Activated naive CD8-positive, alpha-beta T cell treated with anti-CD3 and anti-CD28 coated beads, Interleukin-2, amount 10 ng/mL, durations not matched to agents 7 days and 5 days (primary cell): ENCODE data around the gene TFDP1. TPM values are rescaled to one million over a fixed set of nuclear protein-coding genes. Genes with fewer than 3 reads are reported as not detected.

ENCODE experiments used
- ATAC-seq: fragments of 150-1000 bp; cut with Tn5 transposase; one replicate; pipeline ENCODE4 v1.10.0; 2021; ENCODE audit warnings: low read depth, moderate library complexity
- POLR2A ChIA-PET: fragments of 350-600 bp; sonication (Branson Sonifier 250); formaldehyde crosslinking; loops from one replicate; lab custom pipeline; 2021; ENCODE audit warnings: antibody characterized with exemption; lab: Charles Lee
- DNase-seq: peaks from one replicate; pipeline ENCODE4 v3.0.0; 2021
- H3K27ac Mint-ChIP-seq: one replicate; pipeline ENCODE4 v1.8.0; 2022; ENCODE audit warnings: mild to moderate bottlenecking, mixed read lengths
- H3K27me3 Mint-ChIP-seq: one replicate; pipeline ENCODE4 v1.8.0; 2022; ENCODE audit warnings: mild to moderate bottlenecking, moderate library complexity, mixed read lengths
- H3K36me3 Mint-ChIP-seq: one replicate; pipeline ENCODE4 v1.8.0; 2021; ENCODE audit warnings: mild to moderate bottlenecking, mixed read lengths
- H3K4me1 Mint-ChIP-seq: one replicate; pipeline ENCODE4 v1.8.0; 2021; ENCODE audit warnings: mixed read lengths
- H3K4me3 Mint-ChIP-seq: one replicate; pipeline ENCODE4 v1.8.0; 2022; ENCODE audit warnings: mild to moderate bottlenecking, moderate library complexity, mixed read lengths
- H3K9me3 Mint-ChIP-seq: one replicate; pipeline ENCODE4 v1.8.0; 2021; ENCODE audit warnings: mixed read lengths
- total RNA-seq, 2 experiments: library from RNA; stranded (reverse); gene quantifications; one replicate each; pipeline ENCODE4 v1.2.3, GENCODE V29; 2021

TFDP1 gene
- total RNA-seq, 2 experiments from 2014 or later: 103 to 117 TPM

- POLR2A ChIA-PET: no interaction called here
- H3K27ac Mint-ChIP-seq: no peak overlapping the region
- no peak overlapping the region for H3K4me3 Mint-ChIP-seq
- DNase-seq: no peak
- ATAC-seq: no peak
- peaks cover 6% of the 10 kb centered on the region for H3K4me1 Mint-ChIP-seq
- no peaks in the 10 kb centered on the region for H3K27me3 Mint-ChIP-seq
- peaks cover 36% of the 10 kb centered on the region for H3K36me3 Mint-ChIP-seq
- no peaks in the 10 kb centered on the region for H3K9me3 Mint-ChIP-seq
Measured at GRCh38 chr13:113635048-113635420, 50.5 kb downstream of the TFDP1 start.

DNA sequence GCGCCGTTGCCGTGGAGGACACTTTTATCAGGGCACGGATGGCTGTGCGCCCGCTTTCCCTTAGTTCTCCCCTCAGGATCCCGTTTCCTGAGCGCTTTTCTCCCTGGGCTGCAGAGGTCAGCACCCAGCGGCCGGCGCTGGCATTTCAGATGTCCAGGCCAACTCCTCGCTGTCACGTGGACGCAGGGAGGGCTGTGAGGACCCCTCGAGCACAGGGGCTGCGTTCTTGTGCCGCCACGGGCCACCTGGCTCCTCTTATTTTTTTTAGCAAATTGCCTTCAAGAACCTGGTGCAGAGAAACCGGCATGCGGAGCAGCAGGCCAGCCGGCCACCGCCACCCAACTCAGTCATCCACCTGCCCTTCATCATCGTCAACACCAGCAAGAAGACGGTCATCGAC is 51.2 kb downstream of the TFDP1 start:
- no peak overlapping the region for H3K4me3 Mint-ChIP-seq
- POLR2A ChIA-PET: no interaction called here
- H3K27me3 Mint-ChIP-seq: no peaks in the 10 kb centered on the region
- no peak for ATAC-seq
- H3K9me3 Mint-ChIP-seq: no peaks in the 10 kb centered on the region
- peaks cover 6% of the 10 kb centered on the region for H3K4me1 Mint-ChIP-seq
- DNase-seq: peak; percentile 20
- no peak overlapping the region for H3K27ac Mint-ChIP-seq
- peaks cover 43% of the 10 kb centered on the region for H3K36me3 Mint-ChIP-seq

DNA sequence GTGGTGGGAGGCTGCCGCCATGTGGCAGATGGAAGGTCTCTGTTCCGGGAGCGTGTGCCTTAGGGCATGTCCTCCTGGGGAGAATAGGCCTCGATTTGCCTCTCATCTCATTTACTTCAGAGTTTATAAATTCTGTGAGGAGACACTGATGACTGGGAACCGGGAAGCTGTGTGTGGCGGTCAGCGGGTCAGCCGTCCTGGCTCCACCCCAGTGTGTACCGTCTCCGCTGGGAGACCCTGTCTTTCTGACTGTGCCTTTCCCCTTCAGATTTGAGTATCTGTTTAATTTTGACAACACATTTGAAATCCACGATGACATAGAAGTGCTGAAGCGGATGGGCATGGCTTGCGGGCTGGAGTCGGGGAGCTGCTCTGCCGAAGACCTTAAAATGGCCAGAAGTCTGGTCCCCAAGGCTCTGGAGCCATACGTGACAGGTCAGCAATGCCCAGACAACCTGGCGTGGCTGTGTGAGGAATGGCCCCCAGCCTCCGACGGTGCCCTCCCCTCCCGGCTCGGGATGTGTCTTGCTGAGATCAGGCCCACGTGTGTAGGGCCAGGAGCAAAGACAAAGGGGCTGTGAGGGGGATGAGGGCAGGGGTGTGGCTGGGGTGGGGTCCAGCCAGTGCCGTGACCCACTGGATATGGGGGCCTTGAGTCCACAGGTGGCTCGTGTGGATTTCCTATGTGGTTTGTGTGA is 51.9 kb downstream of the TFDP1 start:
- peaks cover 46% of the 10 kb centered on the region for H3K36me3 Mint-ChIP-seq
- peaks cover 6% of the 10 kb centered on the region for H3K4me1 Mint-ChIP-seq
- no peak overlapping the region for H3K27ac Mint-ChIP-seq
- no peaks in the 10 kb centered on the region for H3K27me3 Mint-ChIP-seq
- DNase-seq (peak; percentile 14), ATAC-seq (no peak)
- POLR2A ChIA-PET: no interaction called here
- no peaks in the 10 kb centered on the region for H3K9me3 Mint-ChIP-seq
- H3K4me3 Mint-ChIP-seq: no peak overlapping the region

- POLR2A ChIA-PET: no interaction called here
- peak; percentile 7 for DNase-seq
- no peak overlapping the region for H3K27ac Mint-ChIP-seq
- no peaks in the 10 kb centered on the region for H3K9me3 Mint-ChIP-seq
- H3K36me3 Mint-ChIP-seq: peaks cover 55% of the 10 kb centered on the region
- no peaks in the 10 kb centered on the region for H3K27me3 Mint-ChIP-seq
- no peak overlapping the region for H3K4me3 Mint-ChIP-seq
- peaks cover 6% of the 10 kb centered on the region for H3K4me1 Mint-ChIP-seq
- no peak for ATAC-seq
Measured at GRCh38 chr13:113637262-113638160, 53.0 kb downstream of the TFDP1 start.

DNA sequence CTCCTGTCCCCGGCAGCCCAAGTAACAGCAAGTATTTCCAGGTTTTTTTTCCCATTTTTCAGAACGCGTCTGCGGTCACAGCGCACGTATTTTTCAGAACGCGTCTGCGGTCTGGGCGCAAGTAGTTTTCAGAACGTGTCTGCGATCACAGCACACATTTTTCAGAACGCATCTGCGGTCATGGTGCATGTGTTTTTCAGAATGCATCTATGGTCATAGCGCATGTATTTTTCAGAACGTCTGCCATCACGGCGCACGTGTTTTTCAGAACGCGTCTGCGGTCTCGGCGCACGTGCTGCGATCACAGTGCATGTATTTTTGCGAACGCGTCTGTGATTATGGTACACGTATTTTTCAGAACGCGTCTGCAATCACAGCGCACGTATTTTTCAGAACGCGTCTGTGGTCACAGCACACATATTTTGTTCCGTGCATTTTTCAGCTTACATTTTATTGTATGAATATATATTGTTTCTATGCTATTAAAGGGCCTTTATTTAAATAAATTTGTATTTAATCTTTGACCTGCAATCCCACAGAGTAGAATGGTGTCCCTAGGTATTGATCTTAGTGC is 53.7 kb downstream of the TFDP1 start:
- DNase-seq (no peak), ATAC-seq (no peak)
- POLR2A ChIA-PET: no interaction called here
- Mint-ChIP-seq H3K36me3 (peaks cover 60% of the 10 kb centered on the region), H3K9me3 (no peaks in the 10 kb centered on the region), H3K27ac (no peak overlapping the region), H3K4me3 (no peak overlapping the region), H3K27me3 (no peaks in the 10 kb centered on the region), H3K4me1 (peaks cover 6% of the 10 kb centered on the region)

DNA sequence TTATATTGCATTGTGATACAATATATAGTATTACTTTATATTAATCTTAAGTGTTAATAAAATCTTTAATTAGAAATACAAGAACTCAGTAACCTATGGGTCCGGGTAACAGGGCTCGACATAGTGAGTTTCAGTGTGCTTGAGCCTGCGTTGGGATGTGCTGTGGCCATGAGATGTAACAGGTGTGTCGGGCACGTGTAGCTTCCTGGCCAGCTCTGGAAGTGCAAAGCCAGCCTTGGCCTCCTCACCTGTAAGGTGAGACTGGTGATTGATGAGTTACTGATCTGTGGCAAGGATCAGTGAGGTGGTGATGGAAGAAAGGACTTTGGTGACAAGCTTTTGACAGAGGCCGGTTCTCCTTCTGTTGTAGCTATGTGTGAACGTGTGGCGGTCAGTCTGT is 54.3 kb downstream of the TFDP1 start:
- POLR2A ChIA-PET: no interaction called here

GRCh38 chr13:113639616-113640262 is 55.2 kb downstream of the TFDP1 start:
- ATAC-seq: peak; percentile 31
- H3K9me3 Mint-ChIP-seq: no peaks in the 10 kb centered on the region
- H3K27ac Mint-ChIP-seq: no peak overlapping the region
- no peaks in the 10 kb centered on the region for H3K27me3 Mint-ChIP-seq
- H3K36me3 Mint-ChIP-seq: peaks cover 52% of the 10 kb centered on the region
- POLR2A ChIA-PET: no interaction called here
- no peak overlapping the region for H3K4me3 Mint-ChIP-seq
- DNase-seq: peak; percentile 29
- H3K4me1 Mint-ChIP-seq: no peaks in the 10 kb centered on the region

More for the DNA sequence above, 54.3 kb downstream of the TFDP1 start:
- Mint-ChIP-seq H3K27me3 (no peaks in the 10 kb centered on the region), H3K27ac (no peak overlapping the region), H3K4me1 (peaks cover 6% of the 10 kb centered on the region), H3K4me3 (no peak overlapping the region), H3K9me3 (no peaks in the 10 kb centered on the region), H3K36me3 (peaks cover 61% of the 10 kb centered on the region)
- DNase-seq (no peak), ATAC-seq (no peak)

GRCh38 chr13:113641426-113641825 is 56.9 kb downstream of the TFDP1 start:
- Mint-ChIP-seq H3K27me3 (no peaks in the 10 kb centered on the region), H3K4me1 (peaks cover 8% of the 10 kb centered on the region), H3K9me3 (no peaks in the 10 kb centered on the region), H3K27ac (no peak overlapping the region), H3K4me3 (no peak overlapping the region), H3K36me3 (peaks cover 45% of the 10 kb centered on the region)
- POLR2A ChIA-PET: no interaction called here
- DNase-seq (no peak), ATAC-seq (no peak)

GRCh38 chr13:113642563-113642962 is 58.0 kb downstream of the TFDP1 start:
- Mint-ChIP-seq H3K27ac (no peak overlapping the region), H3K27me3 (no peaks in the 10 kb centered on the region), H3K4me3 (no peak overlapping the region), H3K36me3 (peaks cover 41% of the 10 kb centered on the region), H3K9me3 (no peaks in the 10 kb centered on the region), H3K4me1 (peaks cover 16% of the 10 kb centered on the region)
- POLR2A ChIA-PET: no interaction called here
- ATAC-seq: no peak
- no peak for DNase-seq

GRCh38 chr13:113643593-113643992 is 59.0 kb downstream of the TFDP1 start:
- Mint-ChIP-seq H3K4me1 (peaks cover 16% of the 10 kb centered on the region), H3K9me3 (no peaks in the 10 kb centered on the region), H3K36me3 (peaks cover 38% of the 10 kb centered on the region), H3K4me3 (no peak overlapping the region), H3K27me3 (no peaks in the 10 kb centered on the region), H3K27ac (no peak overlapping the region)
- ATAC-seq: no peak
- POLR2A ChIA-PET: no interaction called here
- no peak for DNase-seq

GRCh38 chr13:113644800-113645199 is 60.2 kb downstream of the TFDP1 start:
- no peak overlapping the region for H3K27ac Mint-ChIP-seq
- ATAC-seq (no peak), DNase-seq (no peak)
- peaks cover 31% of the 10 kb centered on the region for H3K36me3 Mint-ChIP-seq
- H3K4me1 Mint-ChIP-seq: peaks cover 16% of the 10 kb centered on the region
- no peaks in the 10 kb centered on the region for H3K27me3 Mint-ChIP-seq
- H3K9me3 Mint-ChIP-seq: no peaks in the 10 kb centered on the region
- POLR2A ChIA-PET: interaction anchor here (0.6 kb wide), 1 partner anchor 256 kb away, joined by 4 read pairs; no protein-coding TSS in a partner anchor
- H3K4me3 Mint-ChIP-seq: no peak overlapping the region

DNA sequence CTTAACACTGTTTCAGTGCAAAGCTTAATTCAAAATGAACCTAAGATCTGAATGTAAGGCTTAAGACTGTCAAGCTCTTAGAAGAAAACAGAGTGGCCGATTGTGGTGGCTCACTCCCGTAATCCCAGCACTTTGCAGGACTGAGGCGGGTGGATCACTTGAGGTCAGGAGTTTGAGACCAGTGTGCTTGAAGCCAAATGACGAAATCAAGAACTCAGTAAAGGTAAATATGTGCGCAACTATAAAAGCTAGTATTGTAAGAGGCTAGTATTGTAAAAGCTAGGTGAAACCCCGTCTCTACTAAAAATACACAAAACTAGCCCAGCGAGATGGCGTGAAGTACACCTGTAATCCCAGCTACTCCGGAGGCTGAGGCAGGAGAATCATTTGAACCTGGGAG is 60.8 kb downstream of the TFDP1 start:
- H3K36me3 Mint-ChIP-seq: peaks cover 25% of the 10 kb centered on the region
- POLR2A ChIA-PET: interaction anchor here (0.6 kb wide), 1 partner anchor 257 kb away, joined by 4 read pairs; no protein-coding TSS in a partner anchor
- no peaks in the 10 kb centered on the region for H3K9me3 Mint-ChIP-seq
- no peak for ATAC-seq
- no peak overlapping the region for H3K27ac Mint-ChIP-seq
- H3K27me3 Mint-ChIP-seq: no peaks in the 10 kb centered on the region
- no peak overlapping the region for H3K4me3 Mint-ChIP-seq
- H3K4me1 Mint-ChIP-seq: peaks cover 16% of the 10 kb centered on the region
- DNase-seq: no peak

GRCh38 chr13:113646376-113646775 is 61.8 kb downstream of the TFDP1 start:
- Mint-ChIP-seq H3K9me3 (no peaks in the 10 kb centered on the region), H3K4me1 (peaks cover 16% of the 10 kb centered on the region), H3K27me3 (no peaks in the 10 kb centered on the region), H3K27ac (peak overlapping the region; percentile 1), H3K36me3 (peaks cover 19% of the 10 kb centered on the region), H3K4me3 (no peak overlapping the region)
- peak; percentile 45 for ATAC-seq
- POLR2A ChIA-PET: no interaction called here
- peak; percentile 23 for DNase-seq
